ENCODE results near the gene NR2F1-AS1. TPM values are rescaled to one million over a fixed set of nuclear protein-coding genes. Genes with fewer than 3 reads are reported as not detected.

NR2F1-AS1 gene
- total and polyA plus RNA-seq, 2 of the 4 experiments (the other 2 are of a cell fraction) = 12.5 to 12.8 TPM

- TF ChIP-seq MAFK (IDR thresholded peaks at IDR 0.05; ENCODE audit: low read depth, low read length) (no peak), RFX5 (IDR thresholded peaks at IDR 0.05; ENCODE audit: low read depth, low read length) (no peak)
Observed at GRCh38 chr5:93603078-93603792, 22.2 kb upstream of the NR2F1-AS1 start (continued).

- H3K23ac ChIP-seq (ENCODE audit: low read depth, low read length) = peak overlapping the region; percentile 90
- peak overlapping the region; percentile 21 for H3K9ac ChIP-seq (ENCODE audit: low read depth, low read length)
- H4K91ac ChIP-seq (ENCODE audit: insufficient read depth, low read depth, low read length) = peak overlapping the region; percentile 14; the same call in 1 of the 2 replicates
- peak overlapping the region; percentile 73 for H3K27ac ChIP-seq (ENCODE audit: insufficient read depth, low read length)
- dilution Hi-C loops (cut with HindIII; ENCODE audit: low sequenced_read_pairs, unreplicated experiment) (no loop called here), intact Hi-C loops (cut with micrococcal nuclease) (loop anchor here (5.0 to 10.0 kb wide), 2 partner anchors 1012 to 1090 kb away; partner anchors contain the start of genes KIAA0825 and SLF1), in situ Hi-C loops (cut with MboI; ENCODE audit: low sequenced_read_pairs) (no loop called here)
- H3K36me3 ChIP-seq (ENCODE audit: control insufficient read depth, insufficient read depth, low read length) = no peaks in the 10 kb centered on the region
- ATAC-seq (ENCODE audit: low read depth) (no peak), DNase-seq (peak; percentile 33)
- H2BK20ac ChIP-seq (ENCODE audit: low read depth, low read length) = peak overlapping the region; percentile 71; the same call in 1 of the 2 replicates
- peak overlapping the region; percentile 67 for H3K18ac ChIP-seq (ENCODE audit: low read depth, low read length)
- POLR2A ChIA-PET (ENCODE audit: unreplicated experiment) = interaction anchor here (0.6 to 0.9 kb wide), 3 partner anchors 16 to 20 kb away, joined by 3 to 8 read pairs (median 8); partner anchors contain the start of gene NR2F1
- H4K5ac ChIP-seq (ENCODE audit: low read depth, low read length) = peak overlapping the region; percentile 82
- H2AFZ ChIP-seq (replicated peaks; ENCODE audit: low read length, poor library complexity) = peak overlapping the region; percentile 83
- CTCF ChIA-PET = interaction anchor here (0.8 to 2.0 kb wide), 2 partner anchors 13 to 199 kb away, joined by 3 to 6 read pairs; no protein-coding TSS in a partner anchor
- H4K8ac ChIP-seq (ENCODE audit: low read depth in 2 of 2, low read length in 2 of 2) = peak overlapping the region; percentile 3 to 56
- H3K4me3 ChIP-seq (ENCODE audit: insufficient read depth, low read depth, low read length) = peak overlapping the region; percentile 39
- peak overlapping the region; percentile 38 for H3K14ac ChIP-seq (replicated peaks; ENCODE audit: low read depth, low read length)
- BruUV-seq (replicated peaks) = no TSS peak
- 0 out of 2 replicates have a peak, but pooled peaks cover 8% of the 10 kb centered on the region for H3K9me1 ChIP-seq (ENCODE audit: insufficient read depth, low read length)
- H2BK5ac ChIP-seq (ENCODE audit: low read depth, low read length, poor library complexity, severe bottlenecking) = peak overlapping the region; percentile 75
- H3K9me3 ChIP-seq (ENCODE audit: control insufficient read depth, insufficient read depth, low read length) = no peaks in the 10 kb centered on the region
- peak overlapping the region; percentile 32 for H2AK9ac ChIP-seq (replicated peaks; ENCODE audit: low read depth, low read length, poor library complexity)
- peak overlapping the region; percentile 75 for H3K4ac ChIP-seq (ENCODE audit: low read depth, low read length)
- peaks cover 6 to 21% of the 10 kb centered on the region in 2 experiments; a peak in 3 of 4 replicates for H3K79me1 ChIP-seq (ENCODE audit: low read depth in 1 of 2, low read length in 2 of 2)
- WGBS, 2 experiments (ENCODE audit: extremely low coverage in 2 of 2, insufficient read length in 1 of 2) = 28% methylated on average over 7 of the region's 39 CpGs; no CpG with 5 or more reads in 1 of the 2 experiments
- peak overlapping the region; percentile 68; the same call in 1 of the 2 replicates for H3K56ac ChIP-seq (ENCODE audit: extremely low read depth, insufficient read depth, low read length)
- H2BK120ac ChIP-seq (ENCODE audit: low read depth, low read length) = peak overlapping the region; percentile 58
- 0 out of 2 replicates have a peak, but pooled peaks cover under 1% of the 10 kb centered on the region for H4K20me1 ChIP-seq (ENCODE audit: insufficient read depth, low read length)
- no peak overlapping the region for H2BK15ac ChIP-seq (ENCODE audit: low read depth, low read length)
- H3K4me1 ChIP-seq (ENCODE audit: control insufficient read depth, insufficient read depth, low read length) = peaks cover 20% of the 10 kb centered on the region
- H3K4me2 ChIP-seq (ENCODE audit: low read depth, low read length) = peak overlapping the region; percentile 94
- H3K27me3 ChIP-seq (ENCODE audit: control insufficient read depth, insufficient read depth, low read length) = no peaks in the 10 kb centered on the region
- no peak overlapping the region; the same call in 1 of the 2 replicates for H2AK5ac ChIP-seq (ENCODE audit: low read depth, low read length)
- TF ChIP-seq SMC3 (IDR thresholded peaks at IDR 0.05; ENCODE audit: low read depth, low read length) (no peak), BHLHE40 (IDR thresholded peaks at IDR 0.05; ENCODE audit: low read depth, low read length) (no peak), USF2 (IDR thresholded peaks at IDR 0.05; ENCODE audit: low read depth, low read length) (no peak), ELK1 (IDR thresholded peaks at IDR 0.05; ENCODE audit: borderline replicate concordance, low read depth, low read length) (no peak), CHD1 (IDR thresholded peaks at IDR 0.05; ENCODE audit: low read depth, low read length) (no peak), RCOR1 (IDR thresholded peaks at IDR 0.05; ENCODE audit: insufficient replicate concordance, low read length) (no peak)
Observed at GRCh38 chr5:93602241-93603077, 21.4 kb upstream of the NR2F1-AS1 start.

Data from IMR-90 (cell line).